AG10803 (cell line): ENCODE data around the gene GRP.
"Not testable (repeated sequence)": the region's sequence is repeated elsewhere in the genome, so short reads cannot be mapped to it uniquely, and the experiment has no call there.

Experiments
- DNase-seq: peaks from one replicate; pipeline ENCODE4 v3.0.0; 2010; ENCODE audit warnings: low read depth
- H3K4me3 ChIP-seq: 2 replicates; pipeline ENCODE4 v1.5.1; 2011; ENCODE audit warnings: mild to moderate bottlenecking, low read length, control low read depth
- TF ChIP-seq, protein P1 (sequence below): conservative IDR thresholded peaks from 2 replicates; pipeline ENCODE4 v1.5.1; 2011; ENCODE audit warnings: mild to moderate bottlenecking, low read length, control low read depth, inconsistent platforms

The GRP gene

DNA sequence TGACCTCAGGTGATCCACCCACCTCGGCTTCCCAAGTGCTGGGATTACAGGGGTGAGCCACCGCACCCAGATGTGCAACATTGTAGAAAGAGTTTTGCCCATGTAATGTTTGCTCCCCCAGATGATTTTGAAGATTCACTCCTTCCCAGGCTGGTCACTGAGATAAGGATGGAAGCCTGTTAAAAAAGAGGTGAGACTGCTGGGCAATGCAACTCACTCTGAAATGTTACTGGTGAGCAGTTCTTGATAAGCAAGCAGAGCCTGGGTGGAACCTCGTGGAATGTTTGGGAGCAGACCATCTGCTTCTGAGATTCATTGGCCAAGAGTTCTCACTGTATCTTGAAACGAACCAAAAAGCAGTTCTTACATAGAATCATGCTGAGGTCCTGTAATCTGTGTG, 19.7 kb downstream of the GRP start:
- TF ChIP-seq, protein P1, sequence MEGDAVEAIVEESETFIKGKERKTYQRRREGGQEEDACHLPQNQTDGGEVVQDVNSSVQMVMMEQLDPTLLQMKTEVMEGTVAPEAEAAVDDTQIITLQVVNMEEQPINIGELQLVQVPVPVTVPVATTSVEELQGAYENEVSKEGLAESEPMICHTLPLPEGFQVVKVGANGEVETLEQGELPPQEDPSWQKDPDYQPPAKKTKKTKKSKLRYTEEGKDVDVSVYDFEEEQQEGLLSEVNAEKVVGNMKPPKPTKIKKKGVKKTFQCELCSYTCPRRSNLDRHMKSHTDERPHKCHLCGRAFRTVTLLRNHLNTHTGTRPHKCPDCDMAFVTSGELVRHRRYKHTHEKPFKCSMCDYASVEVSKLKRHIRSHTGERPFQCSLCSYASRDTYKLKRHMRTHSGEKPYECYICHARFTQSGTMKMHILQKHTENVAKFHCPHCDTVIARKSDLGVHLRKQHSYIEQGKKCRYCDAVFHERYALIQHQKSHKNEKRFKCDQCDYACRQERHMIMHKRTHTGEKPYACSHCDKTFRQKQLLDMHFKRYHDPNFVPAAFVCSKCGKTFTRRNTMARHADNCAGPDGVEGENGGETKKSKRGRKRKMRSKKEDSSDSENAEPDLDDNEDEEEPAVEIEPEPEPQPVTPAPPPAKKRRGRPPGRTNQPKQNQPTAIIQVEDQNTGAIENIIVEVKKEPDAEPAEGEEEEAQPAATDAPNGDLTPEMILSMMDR = no peak
- no peak for DNase-seq
- no peak overlapping the region for H3K4me3 ChIP-seq

DNA sequence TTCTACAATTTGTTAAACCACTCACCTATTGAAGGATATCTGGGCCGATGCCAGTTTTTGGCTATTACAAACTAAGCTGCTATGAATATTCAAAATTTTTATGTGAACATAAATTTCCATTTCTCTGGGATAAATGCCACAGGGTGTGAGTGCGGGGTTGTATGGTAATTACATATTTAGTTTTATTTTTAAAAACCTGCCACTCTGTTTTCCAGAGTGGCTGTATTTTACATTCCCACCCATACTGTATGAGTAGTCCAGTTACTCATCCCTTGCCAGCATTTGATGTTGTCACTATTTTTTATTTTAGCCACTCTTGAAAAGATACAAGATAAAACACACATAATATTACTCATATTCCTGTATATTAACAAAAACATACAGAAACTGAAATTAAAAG, 22.9 kb downstream of the GRP start:
- H3K4me3 ChIP-seq = no peak overlapping the region

DNA sequence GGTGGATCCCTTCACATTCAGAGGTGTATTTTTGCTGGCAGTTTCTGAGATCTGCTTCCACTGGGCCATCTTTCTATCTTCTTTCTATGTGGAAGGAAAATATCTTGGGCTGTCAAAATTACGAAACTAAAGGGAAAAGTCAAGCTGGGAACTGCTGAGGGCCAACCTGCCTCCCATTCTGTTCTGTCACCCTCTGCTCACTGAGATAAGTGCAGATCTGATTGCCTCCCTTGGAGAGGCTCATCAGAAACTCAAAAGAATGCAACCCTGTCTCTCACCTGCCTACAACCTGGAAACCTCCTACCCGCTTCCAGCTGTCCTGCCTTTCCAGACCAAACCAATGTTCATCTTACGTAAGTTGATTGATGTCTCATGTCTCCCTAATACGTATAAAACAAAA, 26.8 kb downstream of the GRP start:
- no peak overlapping the region for H3K4me3 ChIP-seq
- DNase-seq = no peak
- TF ChIP-seq, protein P1 = no peak

More for the DNA sequence above, 22.9 kb downstream of the GRP start:
- DNase-seq = no peak
- TF ChIP-seq, protein P1 = no peak

DNA sequence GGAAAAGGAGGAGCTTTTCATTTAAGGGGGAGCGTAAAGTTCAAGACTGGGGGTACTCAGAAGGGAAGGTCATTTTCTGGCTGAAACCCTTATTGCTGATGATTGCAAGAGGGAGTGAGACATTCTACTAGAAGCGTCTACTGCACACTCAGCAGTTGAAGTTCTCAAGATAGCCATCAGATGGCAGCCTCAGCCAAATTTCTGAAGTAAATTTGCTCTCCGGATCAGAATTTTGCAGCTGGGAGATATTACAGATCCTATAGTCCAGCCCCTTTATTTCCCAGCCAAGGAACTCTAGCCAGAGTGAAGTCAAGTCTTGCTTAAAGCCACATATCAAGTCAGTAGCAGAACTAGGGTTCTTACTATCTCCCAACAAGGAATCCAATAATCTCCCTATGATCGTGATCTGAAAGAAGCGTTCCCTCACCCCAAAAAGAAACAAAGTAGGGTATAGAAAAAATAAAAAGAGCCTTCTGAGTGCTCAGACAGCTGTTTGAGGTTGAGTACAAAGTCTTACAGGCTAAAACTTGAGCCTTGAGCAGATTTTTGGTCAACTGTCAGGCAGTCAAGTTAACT, 29.3 kb downstream of the GRP start:
- TF ChIP-seq, protein P1 = peak; percentile 91
- peak; percentile 90 for DNase-seq
- H3K4me3 ChIP-seq = no peak overlapping the region

DNA sequence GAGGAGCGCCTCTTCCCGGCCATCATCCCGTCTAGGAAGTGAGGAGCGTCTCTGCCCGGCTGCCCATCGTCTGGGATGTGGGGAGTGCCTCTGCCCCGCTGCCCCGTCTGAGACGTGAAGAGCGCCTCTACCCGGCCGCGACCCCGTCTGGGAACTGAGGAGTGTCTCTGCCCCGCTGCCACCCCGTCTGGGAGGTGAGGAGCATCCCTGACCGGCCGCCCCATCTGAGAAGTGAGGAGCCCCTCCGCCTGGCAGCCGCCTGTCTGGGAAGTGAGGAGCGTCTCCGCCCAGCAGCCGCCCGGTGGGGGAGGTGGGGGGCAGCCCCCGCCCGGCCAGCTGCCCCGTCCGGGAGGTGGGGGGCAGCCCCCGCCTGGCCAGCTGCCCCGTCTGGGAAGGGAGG, 35.5 kb downstream of the GRP start:
- not testable (repeated sequence) for H3K4me3 ChIP-seq, DNase-seq

DNA sequence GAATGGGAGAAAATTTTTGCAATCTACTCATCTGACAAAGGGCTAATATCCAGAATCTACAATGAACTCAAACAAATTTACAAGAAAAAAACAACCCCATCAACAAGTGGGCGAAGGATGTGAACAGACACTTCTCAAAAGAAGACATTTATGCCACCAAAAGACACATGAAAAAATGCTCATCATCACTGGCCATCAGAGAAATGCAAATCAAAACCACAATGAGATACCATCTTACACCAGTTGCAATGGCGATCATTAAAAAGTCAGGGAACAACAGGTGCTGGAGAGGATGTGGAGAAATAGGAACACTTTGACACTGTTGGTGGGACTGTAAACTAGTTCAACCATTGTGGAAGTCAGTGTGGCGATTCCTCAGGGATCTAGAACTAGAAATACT, 41.9 kb downstream of the GRP start:
- not testable (repeated sequence) for DNase-seq, H3K4me3 ChIP-seq

DNA sequence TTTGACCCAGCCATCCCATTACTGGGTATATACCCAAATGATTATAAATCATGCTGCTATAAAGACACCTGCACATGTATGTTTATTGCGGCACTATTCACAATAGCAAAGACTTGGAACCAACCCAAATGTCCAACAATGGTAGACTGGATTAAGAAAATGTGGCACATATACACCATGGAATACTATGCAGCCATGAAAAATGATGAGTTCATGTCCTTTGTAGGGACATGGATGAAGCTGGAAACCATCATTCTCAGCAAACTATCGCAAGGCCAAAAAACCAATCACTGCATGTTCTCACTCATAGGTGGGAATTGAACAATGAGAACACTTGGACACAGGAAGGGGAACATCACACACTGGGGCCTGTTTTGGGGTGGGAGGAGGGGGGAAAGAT, 42.3 kb downstream of the GRP start:
- DNase-seq, H3K4me3 ChIP-seq: not testable (repeated sequence)

DNA sequence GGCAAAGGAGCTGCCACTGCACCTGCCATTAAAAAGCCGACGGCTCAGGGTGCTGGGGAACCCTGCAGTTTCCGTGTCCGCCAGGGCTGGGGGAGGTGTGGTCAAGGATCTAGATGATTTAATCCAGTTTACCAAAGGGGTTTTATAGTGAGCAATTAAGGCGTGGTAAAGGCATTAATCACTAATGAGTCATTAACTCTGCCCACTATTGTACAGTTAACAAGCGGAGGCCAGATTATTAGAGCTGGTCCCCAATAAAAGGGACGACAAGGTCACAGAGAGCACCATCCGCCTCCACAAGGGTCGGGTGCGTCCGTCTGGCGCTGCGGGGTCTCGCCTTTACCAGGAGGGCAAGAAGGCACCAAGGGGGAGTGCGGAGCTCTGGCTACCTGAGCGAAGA, 43.7 kb downstream of the GRP start:
- no peak for DNase-seq
- no peak overlapping the region for H3K4me3 ChIP-seq
- TF ChIP-seq, protein P1 = no peak

DNA sequence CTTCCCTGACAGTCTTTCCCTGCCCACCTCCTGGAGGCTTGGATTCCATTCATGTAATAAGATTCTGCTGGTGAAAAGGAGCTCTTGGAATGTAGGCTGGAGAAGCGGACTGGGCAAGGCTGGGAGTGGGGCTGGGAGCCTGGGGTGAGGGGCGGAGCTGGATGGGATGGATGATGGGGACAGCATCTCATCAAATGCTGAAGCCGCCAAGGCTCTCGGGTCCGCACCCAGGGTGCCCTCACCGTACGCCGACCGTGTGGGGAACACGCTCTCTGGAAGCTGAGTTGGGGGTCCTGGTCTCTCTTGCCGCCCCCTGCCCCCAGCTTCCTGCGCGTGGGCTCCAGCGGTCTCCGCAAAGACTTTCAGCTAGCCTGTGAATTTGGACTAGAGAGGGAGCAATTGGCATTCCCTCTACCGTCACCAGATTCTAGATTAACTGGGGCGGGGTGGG, 44.2 kb downstream of the GRP start:
- no peak for DNase-seq
- H3K4me3 ChIP-seq = no peak overlapping the region
- TF ChIP-seq, protein P1 = no peak
